ENCODE results near the gene CLDN6.

GRCh38 chr16:3026609-3027488, 8.9 kb upstream of the CLDN6 start:
- TF ChIP-seq CTCF (conservative IDR thresholded peaks at IDR 0.05 in 1 of 2, IDR thresholded peaks at IDR 0.05 in 1 of 2; ENCODE audit: extremely low read depth in 1 of 2, insufficient read depth in 1 of 2, low read depth in 1 of 2, low read length in 2 of 2) (no peak), EZH2 (IDR thresholded peaks at IDR 0.05; ENCODE audit: borderline replicate concordance, low read length) (no peak)

Measured in mammary epithelial cell (primary cell).